Measurements from ENCODE around the gene SUGP1. TPM values are rescaled to one million over a fixed set of nuclear protein-coding genes. Genes with fewer than 3 reads are reported as not detected.
"Not testable (repeated sequence)": the region's sequence is repeated elsewhere in the genome, so short reads cannot be mapped to it uniquely, and the experiment has no call there.

Gene SUGP1
- total RNA-seq, 1 donor from 2014 or later, result 41.4 TPM

DNA sequence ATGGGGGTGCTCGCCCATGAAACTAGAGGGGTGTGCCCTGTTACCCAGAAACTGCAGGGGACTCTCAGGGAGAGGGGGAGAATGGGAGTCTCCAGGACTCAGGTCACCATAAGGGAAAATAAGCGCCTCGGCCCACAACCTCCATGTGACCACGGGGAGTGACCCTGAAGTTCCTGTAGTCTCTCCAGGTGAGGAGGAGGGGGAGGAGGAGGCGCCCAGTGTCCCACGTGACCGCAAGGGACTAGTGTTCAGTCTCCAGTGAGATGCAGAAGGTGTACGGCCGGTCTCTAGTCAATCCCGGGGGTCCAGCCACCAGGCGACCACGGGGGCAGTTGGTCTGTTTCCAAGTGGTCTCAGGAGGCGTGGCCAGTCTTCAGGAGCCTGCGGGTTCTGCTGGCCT lies 63.2 kb downstream of the SUGP1 start:
- intact Hi-C loops (cut with DNase I), result no loop called here
- no peak overlapping the region for H3K27ac ChIP-seq
- peaks cover 6% of the 10 kb centered on the region for H3K4me1 ChIP-seq
- ATAC-seq, result no peak
- peaks cover 63% of the 10 kb centered on the region for H3K27me3 ChIP-seq (ENCODE audit: low read depth)
- H3K36me3 ChIP-seq, result no peaks in the 10 kb centered on the region
- DNase-seq, result no peak
- no peaks in the 10 kb centered on the region for H3K9me3 ChIP-seq
- TF ChIP-seq, protein P1, sequence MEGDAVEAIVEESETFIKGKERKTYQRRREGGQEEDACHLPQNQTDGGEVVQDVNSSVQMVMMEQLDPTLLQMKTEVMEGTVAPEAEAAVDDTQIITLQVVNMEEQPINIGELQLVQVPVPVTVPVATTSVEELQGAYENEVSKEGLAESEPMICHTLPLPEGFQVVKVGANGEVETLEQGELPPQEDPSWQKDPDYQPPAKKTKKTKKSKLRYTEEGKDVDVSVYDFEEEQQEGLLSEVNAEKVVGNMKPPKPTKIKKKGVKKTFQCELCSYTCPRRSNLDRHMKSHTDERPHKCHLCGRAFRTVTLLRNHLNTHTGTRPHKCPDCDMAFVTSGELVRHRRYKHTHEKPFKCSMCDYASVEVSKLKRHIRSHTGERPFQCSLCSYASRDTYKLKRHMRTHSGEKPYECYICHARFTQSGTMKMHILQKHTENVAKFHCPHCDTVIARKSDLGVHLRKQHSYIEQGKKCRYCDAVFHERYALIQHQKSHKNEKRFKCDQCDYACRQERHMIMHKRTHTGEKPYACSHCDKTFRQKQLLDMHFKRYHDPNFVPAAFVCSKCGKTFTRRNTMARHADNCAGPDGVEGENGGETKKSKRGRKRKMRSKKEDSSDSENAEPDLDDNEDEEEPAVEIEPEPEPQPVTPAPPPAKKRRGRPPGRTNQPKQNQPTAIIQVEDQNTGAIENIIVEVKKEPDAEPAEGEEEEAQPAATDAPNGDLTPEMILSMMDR (IDR thresholded peaks at IDR 0.05), result no peak
- H3K4me3 ChIP-seq, result no peak overlapping the region

DNA sequence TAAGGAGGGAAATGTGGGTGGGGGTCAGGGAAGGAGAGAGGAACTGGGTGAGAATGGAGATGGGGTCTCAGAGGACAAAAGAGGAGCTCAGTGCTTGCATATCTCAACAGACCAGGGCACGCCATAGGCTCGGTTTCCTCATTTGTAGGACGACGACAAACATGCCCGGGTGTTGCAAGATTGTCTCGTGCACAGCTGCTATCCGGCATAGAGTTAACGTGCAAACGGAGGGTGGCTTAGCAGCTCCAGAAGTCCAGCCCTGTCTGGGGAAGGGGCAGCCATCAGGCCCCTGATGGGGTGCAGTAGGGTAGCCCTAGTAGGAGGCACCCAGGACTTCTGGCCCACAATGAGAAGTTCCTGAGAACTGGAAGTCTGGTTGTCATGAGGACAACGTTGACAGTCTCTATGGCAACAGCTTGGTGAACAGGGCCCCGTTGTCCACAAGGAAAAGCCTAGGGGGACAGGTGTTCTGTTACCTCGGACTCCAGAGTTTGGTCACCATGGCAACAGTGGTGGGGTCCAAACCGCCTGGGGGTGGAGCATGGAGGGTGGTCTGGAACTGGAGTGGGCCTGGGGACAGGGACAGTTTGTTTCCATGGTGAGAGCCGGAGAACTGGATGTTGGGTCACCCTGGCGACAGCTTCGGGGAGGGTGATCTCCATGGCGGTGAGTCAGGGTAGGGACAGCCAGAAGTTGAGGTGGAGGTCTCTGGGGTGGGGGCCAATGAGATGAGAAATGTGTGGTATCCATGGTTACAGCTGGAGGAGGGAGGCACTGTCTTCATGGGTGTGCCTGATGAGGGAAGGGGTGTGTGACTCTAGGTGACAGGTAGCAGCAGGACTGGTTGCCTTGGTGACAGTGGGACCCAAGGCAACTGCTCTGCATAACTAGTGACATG lies 64.0 kb downstream of the SUGP1 start:
- peaks cover 57% of the 10 kb centered on the region for H3K27me3 ChIP-seq (ENCODE audit: low read depth)
- DNase-seq (no peak), ATAC-seq (peak in 1 of 2 donors; percentile 21)
- H3K36me3 ChIP-seq, result no peaks in the 10 kb centered on the region
- H3K9me3 ChIP-seq, result no peaks in the 10 kb centered on the region
- no peak overlapping the region for H3K27ac ChIP-seq
- peaks cover 2% of the 10 kb centered on the region for H3K4me1 ChIP-seq
- TF ChIP-seq, protein P1 (IDR thresholded peaks at IDR 0.05), result no peak
- H3K4me3 ChIP-seq, result no peak overlapping the region
- intact Hi-C loops (cut with DNase I), result no loop called here

DNA sequence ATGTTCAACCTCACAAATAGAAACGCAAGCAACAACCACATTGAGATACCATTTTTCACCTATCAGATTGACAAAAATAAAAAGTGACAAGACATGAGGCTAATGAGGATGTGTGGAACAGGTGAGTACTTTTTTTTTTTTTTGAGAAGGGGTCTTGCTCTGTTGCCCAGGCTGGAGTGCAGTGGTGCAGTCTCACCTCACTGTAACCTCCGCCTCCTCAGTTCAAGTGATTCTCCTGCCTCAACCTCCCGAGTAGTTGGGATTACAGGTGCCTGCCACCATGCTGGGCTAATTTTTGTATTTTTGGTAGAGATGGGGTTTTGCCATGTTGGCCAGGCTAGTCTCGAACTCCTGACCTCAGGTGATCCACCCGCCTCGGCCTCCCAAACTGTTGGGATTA lies 66.9 kb downstream of the SUGP1 start:
- H3K27me3 ChIP-seq (ENCODE audit: low read depth), result peaks cover 36% of the 10 kb centered on the region
- H3K4me1 ChIP-seq; intact Hi-C loops (cut with DNase I); H3K27ac ChIP-seq; H3K36me3 ChIP-seq; H3K4me3 ChIP-seq; ATAC-seq; DNase-seq; H3K9me3 ChIP-seq: not testable (repeated sequence)

DNA sequence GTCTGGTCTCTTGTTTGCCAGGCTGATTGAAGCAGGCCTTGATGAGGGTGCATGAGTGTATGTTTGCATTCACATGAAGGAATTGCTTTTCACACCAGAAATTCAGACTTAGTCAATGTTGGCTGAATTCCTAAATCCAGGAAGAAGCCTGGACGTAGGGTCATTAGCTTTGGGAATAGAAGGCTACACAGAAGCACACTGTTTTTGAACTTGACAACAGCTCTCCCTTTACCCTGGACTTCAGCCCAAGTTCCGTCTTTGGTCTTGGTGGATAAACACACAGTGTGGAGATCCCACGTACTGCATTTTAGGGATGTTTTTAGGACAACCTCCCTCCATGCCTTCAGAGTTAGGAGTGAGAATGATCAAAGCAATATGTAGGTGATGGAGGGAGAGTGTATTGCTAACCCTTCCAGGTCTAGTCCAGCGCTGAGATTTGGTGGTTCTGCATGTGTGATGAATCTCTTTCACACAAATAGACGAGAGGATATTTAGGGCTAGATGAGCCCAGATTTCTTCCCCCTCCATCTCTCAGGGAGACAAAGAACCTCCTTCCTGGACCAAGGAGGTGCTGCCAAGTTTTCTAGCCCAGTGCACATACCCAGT lies 70.0 kb downstream of the SUGP1 start:
- Histone ChIP-seq H3K4me1 (no peaks in the 10 kb centered on the region), H3K27ac (no peak overlapping the region), H3K9me3 (no peaks in the 10 kb centered on the region), H3K36me3 (no peaks in the 10 kb centered on the region), H3K27me3 (ENCODE audit: low read depth) (peaks cover 14% of the 10 kb centered on the region), H3K4me3 (no peak overlapping the region)
- intact Hi-C loops (cut with DNase I), result no loop called here
- TF ChIP-seq, protein P1 (IDR thresholded peaks at IDR 0.05), result no peak
- DNase-seq (no peak), ATAC-seq (no peak)

DNA sequence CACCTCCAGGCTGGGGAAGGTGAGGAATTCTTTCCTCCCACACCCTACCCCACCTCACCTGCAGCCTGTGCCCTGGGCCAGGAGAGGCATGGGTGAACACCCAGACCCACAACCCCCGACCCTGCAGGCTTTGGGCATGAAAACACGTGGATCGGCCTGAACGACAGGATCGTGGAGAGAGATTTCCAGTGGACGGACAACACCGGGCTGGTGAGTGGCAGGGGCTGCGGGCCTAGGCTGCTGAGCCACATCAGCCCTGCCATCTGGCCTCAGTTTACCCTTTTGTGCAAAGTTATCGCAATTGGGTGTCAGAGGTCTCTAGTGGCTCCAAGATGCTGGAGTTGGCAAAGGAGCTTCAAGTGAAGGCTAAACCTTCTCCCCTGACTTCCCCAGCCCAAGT lies 79.8 kb downstream of the SUGP1 start:
- ATAC-seq (no peak), DNase-seq (no peak)
- peaks cover 1% of the 10 kb centered on the region for H3K9me3 ChIP-seq
- intact Hi-C loops (cut with DNase I), result no loop called here
- H3K27ac ChIP-seq, result no peak overlapping the region
- H3K27me3 ChIP-seq (ENCODE audit: low read depth), result peaks cover 13% of the 10 kb centered on the region
- no peak overlapping the region for H3K4me3 ChIP-seq
- TF ChIP-seq, protein P1 (IDR thresholded peaks at IDR 0.05), result no peak
- H3K36me3 ChIP-seq, result no peaks in the 10 kb centered on the region
- H3K4me1 ChIP-seq, result no peaks in the 10 kb centered on the region

DNA sequence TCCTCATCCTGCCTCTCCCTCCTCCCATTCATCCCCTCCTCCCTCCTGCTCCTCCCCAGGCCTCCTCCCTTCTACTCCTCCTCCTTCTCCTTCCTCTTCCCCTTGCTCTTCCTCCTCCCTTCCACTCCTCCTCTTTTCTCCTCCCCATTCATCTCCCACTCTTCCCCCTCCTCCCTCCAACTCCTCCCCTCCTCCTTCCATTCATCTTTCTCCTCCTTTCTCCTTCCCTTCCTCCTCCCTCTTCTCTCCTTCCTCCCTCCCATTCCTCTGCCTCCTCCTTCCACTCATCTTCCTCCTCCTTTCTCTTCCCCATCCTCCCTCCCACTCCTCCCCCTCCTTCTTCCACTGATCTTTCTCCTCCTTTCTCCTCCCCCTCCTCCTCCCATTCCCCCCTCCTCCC lies 80.6 kb downstream of the SUGP1 start:
- Histone ChIP-seq H3K27me3 (ENCODE audit: low read depth) (peaks cover 13% of the 10 kb centered on the region), H3K4me1 (no peaks in the 10 kb centered on the region), H3K4me3 (no peak overlapping the region), H3K9me3 (peaks cover 10% of the 10 kb centered on the region), H3K36me3 (no peaks in the 10 kb centered on the region), H3K27ac (no peak overlapping the region)
- no peak for ATAC-seq
- intact Hi-C loops (cut with DNase I), result no loop called here
- TF ChIP-seq, protein P1 (IDR thresholded peaks at IDR 0.05), result no peak
- no peak for DNase-seq
